ENCODE results near the gene TRPM6.

DNA sequence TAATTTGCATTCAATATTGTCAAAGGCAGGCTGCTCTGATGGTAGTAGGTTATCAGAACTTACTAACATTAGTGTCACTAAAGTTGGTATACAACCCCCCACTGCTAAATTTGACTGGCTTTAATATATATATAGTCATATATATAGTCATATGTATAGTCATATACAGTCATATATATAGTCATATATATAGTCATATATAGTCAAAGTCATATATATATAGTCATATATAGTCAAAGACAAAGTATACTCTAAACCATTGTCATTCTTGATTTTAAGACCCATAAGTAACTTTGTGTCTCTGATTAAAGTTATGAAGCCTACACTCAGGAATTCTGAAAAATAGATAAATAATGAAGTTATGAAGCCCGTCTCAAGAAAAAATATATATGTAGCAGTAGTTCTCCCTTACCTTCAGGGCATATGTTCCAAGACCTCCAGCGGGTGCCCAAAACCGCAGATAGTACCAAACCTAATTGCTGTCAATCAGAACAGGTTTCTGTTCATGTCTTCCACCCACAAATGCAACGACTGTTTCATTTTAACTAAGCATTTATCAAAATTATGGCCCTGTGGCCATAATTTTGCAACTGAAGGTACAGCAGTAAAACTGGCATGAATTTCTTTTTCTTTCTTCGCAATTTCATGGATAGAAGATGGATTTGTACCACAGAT lies 40.1 kb downstream of the TRPM6 start:
- TF ChIP-seq, protein P1, sequence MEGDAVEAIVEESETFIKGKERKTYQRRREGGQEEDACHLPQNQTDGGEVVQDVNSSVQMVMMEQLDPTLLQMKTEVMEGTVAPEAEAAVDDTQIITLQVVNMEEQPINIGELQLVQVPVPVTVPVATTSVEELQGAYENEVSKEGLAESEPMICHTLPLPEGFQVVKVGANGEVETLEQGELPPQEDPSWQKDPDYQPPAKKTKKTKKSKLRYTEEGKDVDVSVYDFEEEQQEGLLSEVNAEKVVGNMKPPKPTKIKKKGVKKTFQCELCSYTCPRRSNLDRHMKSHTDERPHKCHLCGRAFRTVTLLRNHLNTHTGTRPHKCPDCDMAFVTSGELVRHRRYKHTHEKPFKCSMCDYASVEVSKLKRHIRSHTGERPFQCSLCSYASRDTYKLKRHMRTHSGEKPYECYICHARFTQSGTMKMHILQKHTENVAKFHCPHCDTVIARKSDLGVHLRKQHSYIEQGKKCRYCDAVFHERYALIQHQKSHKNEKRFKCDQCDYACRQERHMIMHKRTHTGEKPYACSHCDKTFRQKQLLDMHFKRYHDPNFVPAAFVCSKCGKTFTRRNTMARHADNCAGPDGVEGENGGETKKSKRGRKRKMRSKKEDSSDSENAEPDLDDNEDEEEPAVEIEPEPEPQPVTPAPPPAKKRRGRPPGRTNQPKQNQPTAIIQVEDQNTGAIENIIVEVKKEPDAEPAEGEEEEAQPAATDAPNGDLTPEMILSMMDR (IDR thresholded peaks at IDR 0.05; ENCODE audit: low read depth, low read length, poor library complexity, severe bottlenecking): no peak
- no peak for TF ChIP-seq EZH2phosphoT487 (IDR thresholded peaks at IDR 0.05; ENCODE audit: borderline replicate concordance, low read length)

Data from DOHH2 (cell line).